ENCODE data around the gene ZNF469.

- TF ChIP-seq CTCF (IDR thresholded peaks at IDR 0.05; ENCODE audit: extremely low read depth in 1 of 2, insufficient read depth in 1 of 2, low read depth in 1 of 2, low read length in 2 of 2) (no peak), EZH2 (IDR thresholded peaks at IDR 0.05; ENCODE audit: borderline replicate concordance, low read depth, low read length, severe bottlenecking) (no peak), POLR2A (IDR thresholded peaks at IDR 0.05; ENCODE audit: low read depth, low read length) (no peak), GATA2 (IDR thresholded peaks at IDR 0.05; ENCODE audit: insufficient read depth, insufficient read length, low read depth, low read length) (no peak), MAX (IDR thresholded peaks at IDR 0.05; ENCODE audit: insufficient read depth, insufficient read length) (no peak)
These were observed 13.8 kb upstream of the ZNF469 start for GRCh38 chr16:88368994-88369393.
